OCI-M2 (cell line): ENCODE results near the gene ADAMTS16.

Source experiments
- DNase-seq: peaks from one replicate; lab custom pipeline; 2025; ENCODE audit not compliant: unreplicated experiment; lab: John Stamatoyannopoulos, UW

The ADAMTS16 gene

GRCh38 chr5:5276951-5277517 lies 136.9 kb downstream of the ADAMTS16 start:
- DNase-seq, result no peak

DNA sequence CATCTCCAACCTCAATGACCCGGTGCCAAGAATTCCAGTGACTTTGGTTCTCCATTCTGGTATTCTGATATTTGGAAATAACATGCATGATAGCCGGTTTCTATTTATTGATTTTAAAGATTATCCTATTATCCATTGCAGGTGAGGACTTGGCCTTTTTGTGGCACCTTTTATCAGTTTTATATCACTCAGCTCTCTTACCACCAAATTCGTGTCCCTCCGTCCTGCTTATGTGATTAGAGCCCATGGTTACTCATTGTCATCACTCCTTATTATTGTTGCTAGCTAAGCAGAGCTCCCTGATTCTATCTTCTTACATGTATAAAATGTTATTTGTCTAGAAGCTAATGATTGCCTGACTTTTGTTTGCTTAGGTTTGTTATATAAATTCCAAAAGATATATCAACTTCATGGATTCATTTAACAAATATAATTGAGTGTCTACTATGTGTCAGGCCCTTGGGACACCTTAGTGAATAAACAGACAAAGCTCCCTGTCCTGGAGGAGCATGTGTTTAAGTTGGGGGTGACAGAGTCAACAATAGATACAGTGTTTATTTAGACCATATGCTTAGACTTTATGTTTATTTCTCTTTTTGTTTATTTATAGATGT lies 138.2 kb downstream of the ADAMTS16 start:
- DNase-seq, result no peak

DNA sequence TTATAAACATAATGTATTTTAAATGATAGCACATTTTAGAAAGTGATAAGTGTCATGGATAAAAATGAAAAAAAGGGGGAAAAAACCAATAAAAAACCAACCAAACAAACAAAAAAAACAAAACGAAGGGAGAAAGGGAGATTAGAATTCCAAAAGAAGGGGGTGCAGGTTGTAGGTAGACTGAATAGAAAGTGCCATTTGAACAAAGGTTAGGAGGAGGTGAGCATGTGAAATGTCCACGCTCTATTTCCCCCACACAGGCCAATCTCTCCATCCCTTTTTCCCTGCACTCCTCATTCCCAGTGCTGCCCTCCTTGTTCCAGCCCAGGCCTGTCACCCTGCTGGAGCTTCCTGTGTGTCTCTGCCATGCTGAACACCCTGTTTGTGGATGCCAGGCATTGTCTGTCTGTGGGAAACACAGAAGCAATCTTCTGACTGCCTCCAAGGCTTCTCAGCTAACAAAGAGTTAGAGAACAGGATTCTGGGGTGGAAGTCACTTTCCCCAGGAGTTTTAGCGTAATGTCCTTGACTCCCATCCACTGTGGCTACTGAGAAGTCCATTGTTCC lies 138.8 kb downstream of the ADAMTS16 start:
- DNase-seq, result no peak

DNA sequence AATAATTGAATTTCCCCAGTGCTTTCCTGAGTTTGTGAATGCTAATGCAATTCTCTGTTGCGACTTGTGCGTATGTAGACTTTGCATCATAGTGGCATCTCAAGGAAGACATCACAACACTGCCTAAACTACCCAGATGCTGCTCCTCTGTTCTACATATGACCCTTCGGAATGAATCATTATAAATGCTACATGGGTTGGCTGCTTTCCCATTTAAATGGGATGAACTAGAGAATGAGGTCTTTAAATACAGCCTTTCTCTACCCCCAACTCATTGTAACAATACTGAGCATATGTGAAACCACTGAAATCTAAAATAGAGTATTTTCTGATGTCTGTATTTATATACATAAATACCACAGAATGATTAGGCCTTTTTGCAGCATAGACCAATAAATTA lies 145.8 kb downstream of the ADAMTS16 start:
- DNase-seq, result no peak

DNA sequence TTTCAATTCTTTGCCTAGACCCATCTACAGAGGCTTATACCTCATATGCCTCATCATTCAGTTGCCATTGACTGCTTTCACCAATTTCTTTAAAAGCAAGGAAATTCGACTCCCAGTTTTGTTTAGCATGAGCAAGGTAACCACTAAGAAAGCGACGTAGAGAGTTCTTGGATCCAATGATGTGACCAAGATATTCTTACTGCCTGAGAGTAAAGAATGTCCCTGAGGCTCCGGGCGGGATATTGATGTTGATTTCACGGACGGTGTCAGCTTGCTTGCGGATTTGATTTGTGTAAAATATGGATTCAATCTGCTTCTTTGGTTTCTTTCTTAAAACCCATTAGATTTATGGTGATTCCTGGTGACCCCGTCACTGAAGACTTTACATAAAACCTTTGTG lies 147.3 kb downstream of the ADAMTS16 start:
- no peak for DNase-seq

DNA sequence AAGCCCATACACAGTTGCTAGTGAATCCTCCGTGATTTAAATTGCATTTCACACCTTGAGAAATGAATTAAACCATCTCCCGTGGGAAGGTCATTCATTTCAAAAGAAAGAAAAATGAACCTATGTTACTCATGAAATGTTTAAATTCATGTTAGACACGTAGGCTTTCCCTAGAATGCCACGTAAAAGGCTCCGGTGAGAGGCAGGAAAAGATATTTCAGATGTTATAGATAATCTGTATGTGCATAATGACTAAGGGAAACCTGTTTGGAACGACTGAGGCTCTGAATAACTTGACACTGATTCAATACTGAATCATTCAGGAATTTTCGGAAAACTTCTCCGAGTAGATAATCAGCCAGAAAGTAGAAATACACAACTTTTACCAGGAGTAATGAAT lies 148.1 kb downstream of the ADAMTS16 start:
- no peak for DNase-seq

- DNase-seq, result no peak
Measured at GRCh38 chr5:5289537-5289936, 149.4 kb downstream of the ADAMTS16 start.

- DNase-seq, result no peak
Measured at GRCh38 chr5:5290674-5291334, 150.7 kb downstream of the ADAMTS16 start.

- DNase-seq, result no peak
Measured at GRCh38 chr5:5291357-5291756, 151.2 kb downstream of the ADAMTS16 start.

DNA sequence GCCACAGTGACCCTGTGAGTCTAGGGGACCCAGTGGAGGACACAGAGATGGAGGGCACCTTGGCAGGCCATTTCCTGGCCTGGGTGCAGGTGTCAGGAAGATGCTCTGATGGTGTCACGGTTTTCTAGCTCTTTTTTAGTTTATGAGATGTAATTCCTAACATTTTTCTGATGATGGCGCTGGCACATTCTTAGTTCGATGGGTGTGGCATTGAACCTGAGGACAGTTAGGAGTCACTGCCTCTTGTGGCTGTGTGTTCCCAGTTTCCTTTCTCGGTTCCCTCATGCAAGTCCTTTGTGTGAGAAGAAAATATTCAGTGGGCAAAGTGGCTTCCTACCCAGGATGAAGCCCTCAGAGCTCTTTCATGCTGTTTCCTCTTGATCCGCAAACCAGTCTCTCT lies 152.9 kb downstream of the ADAMTS16 start:
- DNase-seq, result no peak

GRCh38 chr5:5294429-5294828 lies 154.3 kb downstream of the ADAMTS16 start:
- no peak for DNase-seq

DNA sequence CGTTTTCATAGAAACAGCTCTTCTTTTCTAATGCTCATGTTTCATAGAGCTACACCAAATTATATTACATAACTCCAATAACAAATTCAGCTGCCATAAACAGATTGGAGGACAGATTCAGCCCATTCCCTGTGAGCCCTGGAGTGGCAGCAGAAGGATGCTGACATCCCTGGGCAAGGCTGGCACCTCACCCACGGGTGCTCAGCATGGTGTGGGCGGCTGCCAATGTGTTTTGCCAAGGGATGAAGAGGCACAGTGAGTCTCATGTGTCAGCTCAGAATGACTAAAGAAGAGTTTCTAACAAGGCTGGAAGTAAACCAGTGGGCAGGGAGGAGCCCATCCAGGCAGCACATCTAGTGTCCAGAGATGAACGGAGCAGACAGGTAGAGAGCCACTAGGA lies 155.2 kb downstream of the ADAMTS16 start:
- no peak for DNase-seq

- no peak for DNase-seq
Measured at GRCh38 chr5:5296051-5296450, 155.9 kb downstream of the ADAMTS16 start.

GRCh38 chr5:5297432-5298067 lies 157.4 kb downstream of the ADAMTS16 start:
- DNase-seq, result no peak

- no peak for DNase-seq
Measured at GRCh38 chr5:5298068-5298633, 158.0 kb downstream of the ADAMTS16 start.

DNA sequence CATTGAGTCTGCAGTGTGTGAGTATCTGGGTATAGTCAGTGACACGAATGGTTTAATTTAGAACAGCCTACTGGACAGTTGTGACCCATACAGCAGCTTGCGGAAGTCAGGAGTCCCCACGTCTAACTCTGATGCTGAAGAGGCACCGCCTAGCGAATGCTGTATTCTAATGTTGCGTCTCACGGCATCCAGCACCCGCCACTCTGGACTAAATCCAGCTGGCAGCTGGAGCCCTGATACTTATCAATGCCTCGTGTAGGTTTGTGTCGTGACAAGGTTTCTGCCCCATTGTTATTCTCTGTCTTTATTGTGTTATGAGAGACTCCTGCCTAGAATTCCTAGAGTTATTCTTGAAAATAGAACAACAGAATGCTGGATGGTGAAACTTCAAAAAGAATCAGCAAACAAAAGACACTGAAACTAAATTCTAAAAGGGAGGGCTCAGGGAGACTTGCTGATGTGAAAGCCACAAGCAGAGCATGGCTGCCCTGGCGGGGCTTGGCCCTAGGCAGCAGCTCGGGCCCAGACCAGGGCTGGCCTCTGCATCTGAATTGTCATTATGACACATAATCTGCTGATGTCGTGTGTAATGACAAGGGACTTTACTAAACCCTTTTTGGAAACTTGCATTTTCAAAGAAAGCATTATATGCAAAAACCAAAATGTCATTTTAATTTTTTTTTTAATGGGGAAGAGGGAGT lies 158.9 kb downstream of the ADAMTS16 start:
- no peak for DNase-seq

DNA sequence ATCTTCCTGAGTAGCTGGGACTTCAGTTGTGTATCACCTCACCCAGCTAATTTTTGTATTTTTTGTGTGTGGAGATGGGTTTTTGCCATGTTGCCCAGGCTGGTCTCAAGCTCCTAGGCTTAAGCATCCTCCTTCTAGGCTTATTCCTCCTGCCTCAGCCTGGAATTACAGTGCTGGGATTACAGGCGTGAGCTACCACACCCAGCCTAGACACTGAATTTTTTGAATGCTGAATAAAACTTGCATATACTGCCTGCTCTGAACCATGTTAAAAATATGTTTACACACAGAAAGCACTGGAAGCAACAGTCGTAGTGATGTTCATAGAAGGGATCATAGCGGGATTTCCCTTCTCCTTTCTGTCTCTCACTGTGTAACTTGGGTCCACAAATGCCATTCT lies 161.0 kb downstream of the ADAMTS16 start:
- DNase-seq, result no peak

DNA sequence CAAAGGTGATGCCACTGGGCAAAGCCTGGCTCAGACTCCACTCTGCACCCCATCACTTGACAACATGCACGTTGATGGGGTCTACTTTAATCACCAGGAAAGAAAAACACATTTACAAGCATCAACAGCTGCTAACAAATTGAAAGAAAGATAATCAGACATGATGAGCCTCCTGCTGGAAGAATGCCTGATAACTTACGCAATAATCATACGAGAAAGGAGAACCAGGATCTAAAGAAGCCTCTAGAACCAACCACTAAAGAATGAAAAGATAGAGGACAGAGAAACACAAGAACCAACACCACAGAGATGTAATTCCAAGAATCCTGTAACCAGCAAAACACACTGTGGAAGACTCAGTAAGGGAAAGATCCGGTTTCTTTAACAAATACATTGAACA lies 162.1 kb downstream of the ADAMTS16 start:
- no peak for DNase-seq

DNA sequence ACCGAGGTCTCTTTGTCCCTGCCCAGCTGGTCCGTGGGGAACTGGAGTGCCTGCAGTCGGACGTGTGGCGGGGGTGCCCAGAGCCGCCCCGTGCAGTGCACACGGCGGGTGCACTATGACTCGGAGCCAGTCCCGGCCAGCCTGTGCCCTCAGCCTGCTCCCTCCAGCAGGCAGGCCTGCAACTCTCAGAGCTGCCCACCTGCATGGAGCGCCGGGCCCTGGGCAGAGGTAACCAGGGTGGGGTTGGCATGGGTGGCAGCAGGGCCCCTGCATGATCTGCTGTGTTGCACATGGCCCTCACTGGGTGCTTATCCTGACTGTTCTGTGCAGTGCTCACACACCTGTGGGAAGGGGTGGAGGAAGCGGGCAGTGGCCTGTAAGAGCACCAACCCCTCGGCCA lies 163.1 kb downstream of the ADAMTS16 start:
- DNase-seq, result no peak

GRCh38 chr5:5304361-5305020 lies 164.4 kb downstream of the ADAMTS16 start:
- DNase-seq, result no peak
